OCI-LY7 (cell line): ENCODE results near the gene ORC2.

Experiments
- EZH2phosphoT487 ChIP-seq: fragments of 200-600 bp; sonication (generic); IDR thresholded peaks from 2 replicates; pipeline ENCODE4 v1.6.1; 2018; ENCODE audit warnings: low read depth, borderline replicate concordance, mild to moderate bottlenecking, mixed run types, antibody characterized with exemption, low read length, moderate library complexity, mixed read lengths
- TF ChIP-seq, protein P1 (sequence below): fragments of 200-600 bp; sonication (generic); conservative IDR thresholded peaks from 2 replicates; pipeline ENCODE4 v1.5.1; 2014; ENCODE audit warnings: mild to moderate bottlenecking, antibody characterized with exemption, low read length, moderate library complexity, mixed read lengths

DNA sequence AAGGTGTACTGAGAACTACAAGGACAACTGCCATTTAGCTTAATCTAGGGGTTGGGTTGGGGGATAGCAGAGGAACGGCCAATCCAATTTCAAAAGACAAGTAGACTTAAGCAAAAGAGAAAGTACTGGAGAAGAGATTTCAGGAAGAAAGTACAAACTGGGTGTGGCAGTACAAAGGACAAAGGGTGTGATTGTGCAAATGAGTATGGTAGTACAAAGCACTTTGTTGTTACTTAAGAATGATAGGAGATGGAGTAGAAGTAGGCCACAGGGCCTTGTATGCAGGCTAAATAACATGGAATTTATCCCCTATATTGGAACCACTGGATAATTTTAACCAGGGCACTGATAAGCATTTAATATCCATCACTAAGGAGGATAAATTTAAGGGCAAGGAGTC lies 4.7 kb upstream of the ORC2 start:
- no peak for TF ChIP-seq EZH2phosphoT487
- TF ChIP-seq, protein P1, sequence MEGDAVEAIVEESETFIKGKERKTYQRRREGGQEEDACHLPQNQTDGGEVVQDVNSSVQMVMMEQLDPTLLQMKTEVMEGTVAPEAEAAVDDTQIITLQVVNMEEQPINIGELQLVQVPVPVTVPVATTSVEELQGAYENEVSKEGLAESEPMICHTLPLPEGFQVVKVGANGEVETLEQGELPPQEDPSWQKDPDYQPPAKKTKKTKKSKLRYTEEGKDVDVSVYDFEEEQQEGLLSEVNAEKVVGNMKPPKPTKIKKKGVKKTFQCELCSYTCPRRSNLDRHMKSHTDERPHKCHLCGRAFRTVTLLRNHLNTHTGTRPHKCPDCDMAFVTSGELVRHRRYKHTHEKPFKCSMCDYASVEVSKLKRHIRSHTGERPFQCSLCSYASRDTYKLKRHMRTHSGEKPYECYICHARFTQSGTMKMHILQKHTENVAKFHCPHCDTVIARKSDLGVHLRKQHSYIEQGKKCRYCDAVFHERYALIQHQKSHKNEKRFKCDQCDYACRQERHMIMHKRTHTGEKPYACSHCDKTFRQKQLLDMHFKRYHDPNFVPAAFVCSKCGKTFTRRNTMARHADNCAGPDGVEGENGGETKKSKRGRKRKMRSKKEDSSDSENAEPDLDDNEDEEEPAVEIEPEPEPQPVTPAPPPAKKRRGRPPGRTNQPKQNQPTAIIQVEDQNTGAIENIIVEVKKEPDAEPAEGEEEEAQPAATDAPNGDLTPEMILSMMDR = no peak
